Cerebellar cortex (tissue), 1 donor: Measurements from ENCODE around the gene MBD4.
"Not testable (repeated sequence)": the region's sequence is repeated elsewhere in the genome, so short reads cannot be mapped to it uniquely, and the experiment has no call there.

Experiments used
- DNase-seq: peaks from one replicate; pipeline ENCODE4 v3.0.0-alpha.2; 2015; ENCODE audit warnings: low spot score

Gene MBD4

DNA sequence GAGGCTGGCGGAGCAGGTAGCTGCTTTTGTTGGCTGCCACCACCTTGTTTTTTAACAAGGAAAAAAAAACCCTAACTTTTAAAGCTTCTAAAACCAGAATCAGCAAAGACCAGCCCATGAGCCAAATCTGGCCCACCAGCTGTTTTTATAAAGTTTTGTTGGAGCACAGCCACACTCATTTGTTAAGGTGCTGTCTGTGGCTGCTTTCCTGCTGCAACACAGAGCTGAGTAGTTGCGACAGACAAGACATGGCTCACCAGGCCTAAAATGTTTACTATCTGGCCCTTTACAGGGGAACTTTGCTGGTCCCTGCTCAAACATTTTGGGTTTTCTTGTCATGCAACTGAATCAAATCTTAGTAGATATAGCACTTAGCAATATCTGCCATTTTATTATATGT lies 30.2 kb downstream of the MBD4 start:
- DNase-seq, result no peak

DNA sequence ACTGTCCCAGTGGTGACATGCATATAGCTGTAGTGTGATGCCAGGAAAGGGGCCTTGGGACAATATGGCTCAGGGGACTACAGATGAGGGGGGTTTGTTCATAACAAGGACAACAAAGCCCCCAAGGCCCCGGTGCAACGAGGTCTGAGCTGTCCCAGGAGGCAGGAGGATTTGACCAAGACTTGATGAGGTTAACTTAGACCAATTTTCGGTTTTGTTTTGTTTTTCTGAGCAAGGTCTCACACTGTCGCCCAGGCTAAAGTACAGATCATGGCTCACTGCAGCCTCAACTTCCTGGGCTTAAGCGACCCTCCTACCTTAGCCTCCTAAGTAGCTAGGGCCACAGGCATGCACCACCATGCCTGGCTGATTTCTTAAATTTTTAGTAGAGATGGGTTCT lies 35.1 kb downstream of the MBD4 start:
- no peak for DNase-seq

DNA sequence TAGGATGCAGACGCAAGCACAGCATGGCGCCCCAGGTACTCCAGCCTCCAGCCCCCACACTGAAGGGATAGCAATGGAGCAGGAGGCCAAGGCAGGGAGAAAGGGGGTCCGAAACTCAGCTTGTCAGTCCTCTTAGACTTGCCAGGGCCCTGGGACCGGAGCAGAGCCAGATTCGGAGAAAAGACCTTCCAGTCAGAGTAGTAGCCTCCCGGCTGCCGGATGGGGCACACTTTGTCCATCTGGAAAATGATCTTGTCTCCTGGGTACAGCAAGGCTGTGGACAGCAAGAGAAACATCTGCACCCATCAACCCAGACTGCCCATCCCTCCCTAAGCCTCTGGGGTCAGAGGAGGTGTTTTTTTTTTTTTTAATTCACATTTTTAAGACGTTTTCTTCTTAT lies 35.6 kb downstream of the MBD4 start:
- no peak for DNase-seq

DNA sequence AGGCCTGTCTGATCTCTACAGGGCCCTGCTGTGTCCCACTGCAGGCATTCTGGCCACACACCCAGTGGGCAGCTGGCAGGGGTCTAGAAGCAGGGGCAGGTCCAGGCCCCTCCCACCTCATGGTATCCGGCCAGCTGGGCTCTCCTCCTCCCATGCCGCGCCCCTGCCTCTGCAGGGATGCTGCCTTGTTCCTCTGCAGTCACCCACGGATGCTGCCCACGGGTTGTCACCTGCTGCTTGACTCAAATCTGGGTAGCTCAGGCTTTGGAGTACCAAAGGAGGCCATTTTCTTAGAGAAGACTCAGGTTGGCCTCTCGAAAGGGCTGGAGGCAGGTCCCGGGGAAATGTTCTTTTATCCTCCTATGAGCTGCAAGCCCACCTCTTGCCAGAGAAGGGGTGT lies 36.3 kb downstream of the MBD4 start:
- DNase-seq, result no peak

DNA sequence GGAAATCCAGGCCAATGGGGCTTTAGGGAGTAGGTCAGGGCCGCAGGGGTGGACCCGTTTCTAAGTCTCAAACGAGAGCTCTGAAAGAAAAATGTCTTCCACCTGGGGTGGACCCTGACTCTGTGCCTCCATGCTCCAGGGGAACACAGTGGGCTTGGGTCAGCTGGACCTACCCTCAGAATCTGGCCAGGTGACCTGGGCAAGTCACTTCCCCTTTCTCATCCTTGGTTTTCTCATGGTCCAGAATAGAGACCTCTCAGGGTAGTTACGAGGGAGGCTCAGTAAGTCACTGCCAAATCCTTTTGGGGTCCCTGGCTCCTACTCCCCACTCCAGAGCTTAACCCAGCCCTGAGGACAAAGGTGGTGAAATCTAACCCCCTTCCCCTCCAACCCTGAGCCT lies 37.1 kb downstream of the MBD4 start:
- no peak for DNase-seq

DNA sequence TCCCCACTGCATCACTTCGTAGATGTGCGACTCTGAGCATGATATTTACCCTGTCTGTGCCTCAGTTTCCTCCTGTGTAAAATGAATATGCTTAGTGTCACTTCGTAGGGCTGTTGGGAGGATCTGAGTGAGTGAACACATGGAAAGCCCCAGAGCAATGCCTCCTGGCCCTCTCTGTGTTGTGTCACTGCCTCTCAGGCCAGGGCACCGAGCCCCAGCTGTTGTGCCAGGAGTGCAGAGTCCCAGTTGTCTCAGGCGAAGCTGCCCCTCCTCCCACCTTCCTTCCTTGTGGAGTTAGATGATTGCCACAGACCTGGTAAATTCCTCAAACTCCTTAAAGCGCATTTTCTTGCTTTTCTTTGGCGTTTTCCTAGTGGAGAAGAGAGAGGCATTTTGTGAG lies 37.5 kb downstream of the MBD4 start:
- no peak for DNase-seq

DNA sequence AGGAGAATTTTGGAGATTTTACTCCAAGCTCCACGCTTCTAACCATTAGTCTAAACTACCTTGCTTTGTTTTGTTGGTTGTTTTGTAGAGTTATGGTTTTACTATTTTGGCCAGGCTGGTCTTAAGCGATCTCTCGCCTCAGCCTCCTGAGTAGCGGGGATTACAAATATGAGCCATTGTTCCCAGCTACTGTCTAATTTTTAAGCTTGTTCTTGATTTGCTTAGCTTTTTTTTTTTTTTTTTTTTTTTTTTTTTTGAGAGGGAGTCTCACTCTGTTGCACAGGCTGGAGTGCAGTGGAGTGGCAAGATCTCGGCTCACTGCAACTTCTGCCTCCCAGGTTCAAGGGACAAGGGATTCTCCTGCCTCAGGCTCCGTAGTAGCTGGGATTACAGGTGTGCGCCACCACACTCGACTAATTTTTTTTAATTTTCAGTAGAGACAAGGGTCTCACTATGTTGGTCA lies 39.8 kb downstream of the MBD4 start:
- peak; percentile 46 for DNase-seq

DNA sequence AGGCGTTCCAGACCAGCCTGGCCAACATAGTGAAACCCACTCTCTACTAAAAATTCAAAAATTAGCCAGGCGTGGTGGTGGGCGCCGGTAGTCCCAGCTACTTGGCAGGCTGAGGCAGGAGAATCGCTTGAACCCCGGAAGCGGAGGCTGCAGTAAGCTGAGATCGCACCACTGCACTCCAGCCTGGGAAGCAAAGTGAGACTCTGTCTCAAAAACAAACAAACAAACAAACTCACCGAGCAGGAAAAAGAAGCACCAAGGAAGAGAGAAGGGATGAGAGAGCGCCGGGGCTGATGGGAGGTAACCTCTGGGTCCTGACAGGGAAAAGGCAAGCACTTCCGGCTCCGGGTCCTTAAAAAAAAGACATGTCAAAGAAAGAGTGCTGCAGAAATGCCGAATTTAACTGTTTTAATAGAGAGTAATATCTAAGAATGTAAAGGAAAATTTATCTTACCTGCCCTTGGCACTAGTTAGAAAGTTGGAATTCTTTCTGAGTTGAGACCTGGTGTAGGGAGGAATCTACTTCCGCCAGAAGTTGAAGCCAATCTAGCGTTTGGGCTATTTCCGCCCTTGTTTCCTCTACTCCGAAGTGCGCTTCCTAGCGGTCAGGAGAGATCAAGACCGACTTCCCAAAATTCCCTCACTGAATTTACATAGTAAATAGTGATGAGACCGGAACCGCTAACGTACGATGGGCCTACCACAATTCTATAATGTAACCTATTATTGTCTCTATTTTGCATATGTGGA lies 40.4 kb downstream of the MBD4 start:
- peak; percentile 98 for DNase-seq

DNA sequence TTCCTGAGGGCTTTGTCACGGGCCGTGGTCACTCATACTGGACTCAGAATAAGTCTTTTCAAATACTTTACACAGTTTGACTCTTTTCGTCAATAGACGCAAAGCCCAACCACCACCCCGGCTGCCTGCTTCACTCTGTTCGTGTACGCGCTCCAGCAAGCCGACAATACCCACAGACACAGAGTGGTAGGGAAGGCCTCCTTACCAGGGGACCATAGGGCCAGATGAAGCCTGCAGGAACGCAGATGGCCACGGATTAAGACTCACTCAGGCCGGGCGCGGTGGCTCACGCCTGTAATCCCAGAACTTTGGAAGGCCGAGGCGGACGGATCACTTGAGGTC lies 41.0 kb downstream of the MBD4 start:
- DNase-seq, result no peak

DNA sequence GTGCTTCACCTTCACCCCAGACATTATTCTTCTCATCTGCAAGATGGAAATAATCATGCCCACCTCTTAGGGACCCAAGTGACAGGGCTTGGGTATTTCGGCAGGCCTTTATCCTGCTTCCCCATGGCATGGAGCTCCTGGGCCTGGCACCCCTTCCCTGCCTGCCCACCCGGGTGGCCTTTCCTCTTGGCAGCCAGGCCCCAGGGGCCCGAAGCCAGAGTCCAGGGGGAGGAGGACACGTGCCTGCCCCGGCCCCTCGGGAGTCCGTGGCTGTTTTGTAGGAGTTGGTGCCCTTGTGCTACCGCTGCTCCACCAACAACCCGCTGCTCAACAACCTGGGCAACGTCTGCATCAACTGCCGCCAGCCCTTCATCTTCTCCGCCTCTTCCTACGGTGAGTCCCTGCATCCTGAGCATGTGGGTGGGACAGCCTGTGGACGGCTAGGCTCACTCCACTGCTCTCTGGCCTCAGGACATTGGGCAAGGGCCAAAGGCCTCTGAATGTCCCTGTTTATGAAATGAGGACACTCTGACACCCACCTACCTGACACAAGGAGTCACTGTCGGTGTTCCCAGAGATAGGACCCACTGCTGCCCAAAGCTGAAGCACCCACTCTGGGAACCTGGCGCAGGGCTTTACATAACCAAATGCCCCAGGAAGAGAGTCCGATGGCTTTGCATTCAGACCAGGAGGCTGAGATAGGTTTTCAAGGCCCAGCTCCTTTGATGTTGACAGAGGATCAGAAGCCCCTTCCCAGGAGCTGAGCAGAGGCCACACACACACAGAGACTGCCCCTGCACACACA lies 45.8 kb downstream of the MBD4 start:
- DNase-seq, result not testable (repeated sequence)

DNA sequence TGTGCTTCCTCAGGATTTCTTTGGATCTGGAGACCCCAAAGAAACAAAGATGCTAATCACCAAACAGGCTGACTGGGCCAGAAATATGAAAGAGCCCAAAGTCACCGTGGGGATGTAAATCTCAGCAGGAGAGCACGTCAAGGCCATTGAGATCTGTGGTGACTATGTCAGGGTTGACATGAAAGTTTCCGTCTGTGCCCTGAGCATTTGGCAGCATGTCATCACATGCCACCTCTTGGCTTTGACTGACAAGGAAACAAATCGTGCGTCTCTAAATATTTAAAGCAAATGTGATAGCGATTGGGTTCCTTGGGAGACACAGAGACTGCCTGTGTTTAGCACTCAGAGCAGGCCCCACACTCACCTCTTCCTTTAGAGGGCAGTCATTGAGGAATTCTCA lies 46.5 kb downstream of the MBD4 start:
- DNase-seq, result no peak

DNA sequence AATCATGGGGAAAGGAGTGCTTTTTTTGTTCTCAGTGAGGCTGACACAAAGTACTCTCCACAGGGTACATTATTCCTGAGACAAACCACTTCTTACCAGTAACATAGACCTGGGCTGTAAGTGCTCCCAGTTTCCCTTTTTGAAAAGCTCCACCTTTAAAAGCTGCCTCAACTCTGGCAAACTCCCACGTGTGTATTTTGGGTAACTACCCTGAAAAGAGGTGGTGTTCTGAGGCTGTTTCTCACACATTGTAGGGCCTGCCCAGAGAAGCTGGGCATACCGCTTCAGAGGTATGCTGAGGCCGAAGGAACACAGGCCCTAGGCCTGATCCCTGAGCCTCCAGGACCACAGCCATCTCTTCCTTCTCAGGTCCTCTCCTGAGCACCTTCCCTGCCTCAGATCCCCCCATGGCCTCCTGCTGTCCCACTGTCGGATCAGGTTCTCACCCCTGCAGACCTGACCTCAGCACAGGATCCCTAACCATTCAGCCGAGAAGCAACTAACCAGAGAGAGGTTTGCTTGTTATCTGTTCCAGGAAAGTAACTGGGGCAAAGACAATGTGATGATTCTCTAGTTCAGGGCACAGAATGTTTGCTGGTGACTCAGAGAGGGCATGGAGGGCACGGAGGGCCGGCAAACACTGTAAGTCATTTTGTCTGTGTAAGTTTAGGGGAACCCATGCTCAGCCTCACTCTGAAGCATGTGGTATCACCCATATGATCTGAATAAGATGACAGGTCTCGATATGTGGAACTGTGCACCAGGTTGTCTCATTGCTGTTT lies 47.5 kb downstream of the MBD4 start:
- not testable (repeated sequence) for DNase-seq

DNA sequence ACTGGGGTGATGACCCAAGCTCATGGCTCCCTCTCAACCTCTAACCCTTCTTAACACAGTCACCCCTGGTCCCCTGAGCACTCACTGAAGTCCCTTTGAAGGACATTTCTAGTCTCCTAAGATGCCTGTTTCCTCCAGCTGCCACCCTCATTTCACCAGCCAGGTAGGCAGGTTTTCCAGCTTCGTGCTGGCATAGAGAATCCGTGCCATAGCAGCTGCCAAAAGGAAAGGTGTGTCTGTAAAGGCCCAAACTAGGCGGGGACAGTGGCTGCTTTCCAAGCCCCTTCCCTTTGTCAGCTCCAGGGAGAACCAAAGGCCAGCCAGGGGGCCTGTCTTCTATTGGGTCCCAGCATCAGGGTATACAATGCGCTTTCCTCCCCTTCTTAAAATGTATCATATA lies 48.2 kb downstream of the MBD4 start:
- DNase-seq, result not testable (repeated sequence)

DNA sequence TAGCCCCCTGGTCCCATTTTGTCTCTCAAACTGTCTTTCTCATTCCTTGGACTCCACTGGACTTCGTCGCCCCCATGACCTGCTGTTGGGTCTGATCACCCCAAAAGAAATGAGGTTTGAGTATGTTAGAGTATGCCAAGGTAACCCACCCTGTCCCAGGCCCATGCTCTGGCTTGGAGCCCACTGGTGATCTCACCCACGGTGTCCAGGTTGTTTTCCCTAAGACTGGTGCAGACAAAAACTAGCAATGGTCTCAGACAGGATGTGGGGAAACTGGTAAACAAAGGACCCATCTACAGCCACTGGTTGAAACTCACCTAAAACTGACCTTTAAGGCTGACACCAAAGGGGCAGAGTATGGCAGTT lies 50.2 kb downstream of the MBD4 start:
- DNase-seq, result no peak

DNA sequence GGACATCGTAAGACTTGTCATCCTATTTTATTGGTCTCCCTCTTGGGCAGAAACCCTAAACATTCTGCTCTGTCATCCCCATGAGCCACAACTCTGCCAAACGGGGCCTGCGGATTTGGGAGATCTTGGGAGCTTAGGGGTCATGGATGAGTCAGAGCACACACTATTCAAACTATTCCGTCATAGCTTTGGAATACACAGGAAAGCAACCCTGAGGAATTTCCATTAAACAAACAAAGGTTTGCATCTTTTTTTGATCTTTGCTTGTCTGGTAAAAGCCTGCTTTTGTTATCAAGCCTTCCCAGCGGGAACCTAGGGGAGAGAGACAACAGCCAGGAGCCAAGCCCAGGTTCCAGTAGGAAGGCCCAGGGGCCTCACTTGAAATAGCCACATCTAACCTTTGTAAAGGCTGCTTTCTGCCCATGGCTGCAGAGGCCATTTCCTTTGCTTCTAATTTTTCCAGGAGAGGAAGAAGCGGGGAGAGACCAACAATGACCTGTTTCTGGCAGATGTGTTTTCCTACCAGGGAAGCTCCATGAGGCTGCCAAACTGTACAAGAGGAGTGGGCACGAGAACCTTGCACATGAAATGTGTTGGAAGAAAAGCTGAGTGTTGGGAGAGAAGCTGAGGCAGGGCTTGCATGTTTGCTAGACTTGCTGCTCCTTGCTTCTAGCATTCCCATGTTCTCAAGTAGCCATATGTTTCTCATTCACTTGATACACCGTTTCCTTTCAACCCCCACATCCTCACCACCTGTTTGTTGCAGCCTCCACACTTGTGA lies 50.8 kb downstream of the MBD4 start:
- DNase-seq, result not testable (repeated sequence)

DNA sequence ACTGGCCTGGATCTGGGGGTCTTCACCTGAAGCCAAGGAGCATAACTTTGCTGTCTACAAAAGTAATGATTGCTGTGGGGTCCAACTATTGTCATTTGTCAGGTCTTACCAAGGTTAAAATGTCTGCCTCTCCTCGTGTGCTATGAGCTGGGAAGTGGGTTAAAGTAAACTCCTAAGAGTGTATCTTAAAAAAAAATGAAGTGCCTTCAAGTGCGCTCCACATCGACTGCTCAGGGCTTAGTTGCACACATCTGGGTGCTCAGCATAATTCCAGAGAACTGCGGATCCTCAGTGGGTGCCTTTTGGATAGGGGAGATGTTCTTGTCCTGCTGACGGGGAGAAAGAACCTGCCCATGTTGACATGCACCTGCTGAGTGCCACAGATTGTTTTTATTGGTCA lies 52.3 kb downstream of the MBD4 start:
- no peak for DNase-seq

DNA sequence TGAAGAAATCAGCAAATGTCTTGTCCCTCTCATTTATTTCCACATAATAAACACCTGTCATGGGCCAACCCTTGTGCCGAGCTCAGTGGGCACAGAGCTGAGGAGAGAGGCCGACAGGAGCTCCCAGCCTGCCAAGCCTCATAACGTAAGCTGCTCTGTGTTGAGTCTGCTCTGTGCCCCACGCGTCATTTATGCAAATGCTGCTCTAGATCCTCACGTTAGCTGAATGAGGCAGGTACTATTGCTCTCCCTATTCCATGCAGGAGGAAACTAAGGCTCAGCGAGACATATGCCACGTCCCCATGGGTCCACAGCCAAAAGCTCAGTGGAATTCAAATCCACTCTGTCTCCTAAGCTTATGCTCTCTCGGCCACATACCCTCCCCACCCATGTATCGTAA lies 52.8 kb downstream of the MBD4 start:
- DNase-seq, result no peak

DNA sequence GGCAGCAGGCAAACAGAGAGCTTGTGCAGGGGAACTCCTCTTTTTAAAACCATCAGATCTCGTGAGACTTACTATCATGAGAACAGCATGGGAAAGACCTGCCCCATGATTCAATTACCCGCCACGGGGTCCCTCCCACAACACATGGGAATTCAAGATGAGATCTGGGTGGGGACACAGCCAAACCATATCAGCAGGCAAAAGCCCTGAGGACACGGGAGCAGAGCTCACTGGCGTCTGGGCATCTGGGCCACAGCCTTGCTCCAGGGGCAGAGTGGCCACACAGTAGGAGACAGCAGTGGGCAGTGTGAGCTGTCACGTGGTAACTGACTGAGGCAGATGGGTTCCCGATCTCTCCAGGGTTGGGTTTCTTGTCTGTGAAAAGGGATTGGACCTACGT lies 54.2 kb downstream of the MBD4 start:
- DNase-seq, result peak; percentile 26

DNA sequence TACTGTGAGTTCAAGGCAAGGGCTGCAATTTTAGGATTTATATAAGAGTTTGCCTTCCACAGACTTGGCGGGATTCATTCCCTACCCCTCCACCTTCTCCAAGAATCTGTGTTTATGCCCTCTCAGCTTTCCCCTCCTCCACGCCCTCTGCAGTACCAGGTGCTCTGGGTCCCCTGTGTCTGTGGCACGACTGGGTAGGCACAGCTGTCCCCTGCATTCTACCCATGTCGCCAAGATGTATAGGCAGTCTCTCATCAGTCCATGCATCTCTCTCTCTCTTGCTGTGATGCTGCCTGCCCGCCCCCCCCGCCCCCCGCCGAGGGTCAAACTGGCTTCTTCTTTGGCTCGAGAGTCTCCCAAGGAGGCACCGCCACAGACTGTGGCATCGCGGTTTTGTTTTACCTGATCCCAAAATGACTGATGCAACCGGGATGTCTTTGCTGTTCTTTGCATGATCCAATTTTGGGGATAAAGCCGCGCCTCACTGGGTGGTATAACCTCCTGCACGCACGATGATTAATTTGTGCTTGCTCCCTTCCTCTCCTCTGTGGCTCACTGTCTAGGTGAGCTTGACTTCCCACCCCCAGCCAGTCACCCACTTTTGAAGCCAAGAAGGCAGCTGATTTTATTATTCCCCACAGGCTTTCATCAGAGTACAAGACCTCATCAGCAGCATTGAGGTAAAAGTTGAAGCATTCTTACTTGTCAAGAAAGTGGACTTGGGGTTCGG lies 55.0 kb downstream of the MBD4 start:
- no peak for DNase-seq

DNA sequence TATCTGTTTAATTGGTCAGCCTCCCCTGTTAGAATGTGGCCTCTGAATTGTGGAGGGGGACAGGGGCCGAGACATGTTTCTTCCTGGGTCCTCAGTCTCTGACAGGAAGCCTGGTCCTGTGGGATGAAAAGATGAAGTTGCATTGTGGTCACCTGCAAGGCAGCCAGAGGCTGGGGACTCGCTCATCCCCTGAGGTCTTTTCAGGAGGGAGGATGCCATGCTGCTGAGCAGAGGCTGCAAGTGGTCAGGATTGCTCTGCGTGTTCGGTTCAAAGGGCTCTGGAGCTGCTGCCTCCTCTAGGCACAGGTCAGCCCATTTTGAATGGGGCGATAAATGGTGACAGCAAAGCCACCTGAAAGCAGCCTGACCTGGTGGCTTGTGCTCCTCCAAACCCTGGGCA lies 55.6 kb downstream of the MBD4 start:
- not testable (repeated sequence) for DNase-seq

DNA sequence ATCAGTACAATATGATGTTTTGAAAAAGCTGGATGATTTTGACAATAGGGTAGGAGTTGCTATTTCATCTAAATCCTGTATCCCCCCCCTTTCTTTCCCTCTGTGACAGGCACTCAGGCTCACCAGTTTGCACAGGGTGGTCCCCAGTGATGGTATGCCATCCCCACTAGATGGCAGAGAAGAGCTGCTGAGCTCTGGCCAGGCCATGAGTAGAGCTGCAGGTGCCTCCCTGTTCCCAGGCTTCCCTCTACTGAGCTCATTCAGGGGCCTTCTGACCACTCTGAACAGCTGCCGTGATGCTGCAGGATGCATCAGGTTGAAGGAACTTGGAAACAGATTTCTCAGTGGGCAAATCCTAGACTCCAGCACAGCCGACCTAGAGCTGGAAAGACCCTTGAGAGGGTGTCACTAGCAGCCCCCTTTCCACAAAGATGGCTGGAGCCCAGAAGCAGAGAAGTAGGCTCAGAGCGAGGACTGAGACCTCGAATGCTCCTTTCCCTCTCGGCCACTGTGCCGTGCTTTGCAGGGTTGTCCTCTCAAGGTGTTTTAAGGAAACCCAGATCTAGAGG lies 56.4 kb downstream of the MBD4 start:
- DNase-seq, result peak; percentile 84
